ENCODE data around the gene STK31. TPM values are rescaled to one million over a fixed set of nuclear protein-coding genes. Genes with fewer than 3 reads are reported as not detected.

Gene STK31
- total and polyA plus RNA-seq, 10 of the 15 experiments (the other 5 are each of a cell fraction or from before 2014, with no cell fraction given): 0.08 to 0.49 (median 0.17) TPM; not detected in 1

- Histone ChIP-seq H3K27ac (ENCODE audit: control insufficient read depth, insufficient read depth) (no peak overlapping the region), H4K20me1 (ENCODE audit: control insufficient read depth, insufficient read depth) (no peaks in the 10 kb centered on the region), H2AFZ (ENCODE audit: control insufficient read depth, low read depth, low read length) (no peak overlapping the region), H3K36me3 (ENCODE audit: control insufficient read depth in 2 of 2, insufficient read depth in 2 of 2, low read length in 1 of 2) (no peaks in the 10 kb centered on the region), H3K9ac (ENCODE audit: control insufficient read depth, insufficient read depth, low read length) (no peak overlapping the region), H3K4me3 (no peak overlapping the region), H3K79me2 (ENCODE audit: control insufficient read depth, insufficient read depth, low read length) (no peaks in the 10 kb centered on the region), H3K4me2 (ENCODE audit: control insufficient read depth, insufficient read depth) (no peak overlapping the region), H3K27me3 (replicated peaks in 1 of 2; ENCODE audit: control insufficient read depth in 2 of 2, insufficient read depth in 2 of 2, low read length in 1 of 2) (no peaks in the 10 kb centered on the region), H3K4me1 (ENCODE audit: control insufficient read depth, insufficient read depth, low read length) (no peaks in the 10 kb centered on the region), H3K9me3 (replicated peaks; ENCODE audit: control insufficient read depth, insufficient read depth, low read length) (peaks cover 4% of the 10 kb centered on the region; the same call in 1 of the 3 replicates)
- ChIA-PET RAD21 (ENCODE audit: unreplicated experiment) (no interaction called here), SMC1A (ENCODE audit: uncharacterized antibody, unreplicated experiment) (no interaction called here), POLR2A (no interaction called here), CTCF (interaction anchor here (1.3 kb wide), 1 partner anchor 9 kb away, joined by 3 read pairs; no protein-coding TSS in a partner anchor)
- FAIRE-seq (no peak), DNase-seq (ENCODE audit: low read depth, low spot score) (no peak), ATAC-seq (no peak)
- TF ChIP-seq SMAD5 (IDR thresholded peaks at IDR 0.05; ENCODE audit: low read depth) (no peak), ZNF217 (IDR thresholded peaks at IDR 0.05) (no peak), ZNF622 (IDR thresholded peaks at IDR 0.05) (no peak), GABPA (IDR thresholded peaks at IDR 0.05; ENCODE audit: low read depth) (no peak), NFIC (IDR thresholded peaks at IDR 0.05; ENCODE audit: low read depth, low read length) (no peak), SMARCA5 (IDR thresholded peaks at IDR 0.05) (no peak), NR2C1 (IDR thresholded peaks at IDR 0.05) (no peak), NKRF (conservative IDR thresholded peaks at IDR 0.05) (no peak)
- no TSS peak for BruUV-seq (replicated peaks)
- intact Hi-C loops (cut with micrococcal nuclease; ENCODE audit: unreplicated experiment): no loop called here
- in situ Hi-C loops (cut with MboI): no loop called here
Observed at GRCh38 chr7:23791721-23792120, 81.7 kb downstream of the STK31 start.

Measured in GM12878 (cell line).